C1 segment of cervical spinal cord (tissue), 14 donors: Measurements from ENCODE around the gene FGF18.
A peak's percentile ranks its signal among the peaks of the same experiment; 100 is the strongest.

Source experiments
- DNase-seq, 14 donors: peaks; one replicate each; lab custom pipeline; 2025; lab: John Stamatoyannopoulos, UW

Gene FGF18

DNA sequence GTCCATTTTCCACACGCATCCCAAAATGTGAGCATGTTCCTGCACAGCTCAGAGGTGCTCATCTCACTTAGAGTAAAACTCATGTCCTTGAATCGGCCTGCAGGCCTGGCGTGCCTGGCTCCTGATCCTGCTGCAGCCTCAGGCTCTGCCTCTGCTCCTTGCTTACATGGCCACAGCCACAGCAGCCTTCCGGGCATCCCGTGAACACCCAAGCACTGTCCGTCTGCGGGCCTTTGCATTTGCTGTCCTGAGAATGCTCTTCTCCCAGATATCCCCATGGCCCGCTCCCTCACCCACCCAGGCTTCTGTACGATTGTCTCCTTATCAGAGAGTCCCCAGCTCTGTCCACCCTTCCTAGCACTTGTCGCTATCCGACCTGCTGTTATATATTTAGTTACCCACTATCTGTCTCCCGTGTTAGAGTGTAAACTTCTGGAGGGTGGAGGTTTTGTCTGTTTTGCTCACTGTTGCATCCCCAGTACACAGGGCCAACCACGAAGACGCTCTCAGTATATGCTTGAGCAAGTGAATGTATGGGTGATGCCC is 21.9 kb downstream of the FGF18 start:
- no peak for DNase-seq

- DNase-seq = no peak
These were observed 23.0 kb downstream of the FGF18 start for GRCh38 chr5:171442287-171443042.

GRCh38 chr5:171444582-171444981 is 25.1 kb downstream of the FGF18 start:
- DNase-seq = no peak

GRCh38 chr5:171445644-171446516 is 26.4 kb downstream of the FGF18 start:
- DNase-seq = no peak

DNA sequence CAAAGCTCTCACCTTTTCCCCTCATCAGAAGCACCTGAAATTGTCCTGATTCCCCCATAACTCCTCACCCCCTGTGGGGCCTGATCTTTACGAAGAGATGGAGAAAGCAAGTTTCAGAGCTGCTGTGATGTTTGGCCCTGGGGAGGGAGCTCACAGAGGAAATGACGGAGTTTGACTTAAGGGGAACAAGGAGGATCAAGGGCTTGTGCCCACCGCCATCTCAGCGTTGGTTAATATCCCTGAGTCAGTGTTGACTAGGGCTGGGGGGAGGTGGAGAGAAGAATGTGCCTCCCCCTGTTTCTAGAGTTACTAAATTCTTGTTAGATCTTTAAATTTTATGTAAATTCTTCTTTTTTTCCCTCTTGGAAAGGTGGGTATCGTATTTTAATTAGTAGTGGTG is 27.8 kb downstream of the FGF18 start:
- DNase-seq = no peak

- no peak for DNase-seq
These were observed 30.0 kb downstream of the FGF18 start for GRCh38 chr5:171449426-171449825.

DNA sequence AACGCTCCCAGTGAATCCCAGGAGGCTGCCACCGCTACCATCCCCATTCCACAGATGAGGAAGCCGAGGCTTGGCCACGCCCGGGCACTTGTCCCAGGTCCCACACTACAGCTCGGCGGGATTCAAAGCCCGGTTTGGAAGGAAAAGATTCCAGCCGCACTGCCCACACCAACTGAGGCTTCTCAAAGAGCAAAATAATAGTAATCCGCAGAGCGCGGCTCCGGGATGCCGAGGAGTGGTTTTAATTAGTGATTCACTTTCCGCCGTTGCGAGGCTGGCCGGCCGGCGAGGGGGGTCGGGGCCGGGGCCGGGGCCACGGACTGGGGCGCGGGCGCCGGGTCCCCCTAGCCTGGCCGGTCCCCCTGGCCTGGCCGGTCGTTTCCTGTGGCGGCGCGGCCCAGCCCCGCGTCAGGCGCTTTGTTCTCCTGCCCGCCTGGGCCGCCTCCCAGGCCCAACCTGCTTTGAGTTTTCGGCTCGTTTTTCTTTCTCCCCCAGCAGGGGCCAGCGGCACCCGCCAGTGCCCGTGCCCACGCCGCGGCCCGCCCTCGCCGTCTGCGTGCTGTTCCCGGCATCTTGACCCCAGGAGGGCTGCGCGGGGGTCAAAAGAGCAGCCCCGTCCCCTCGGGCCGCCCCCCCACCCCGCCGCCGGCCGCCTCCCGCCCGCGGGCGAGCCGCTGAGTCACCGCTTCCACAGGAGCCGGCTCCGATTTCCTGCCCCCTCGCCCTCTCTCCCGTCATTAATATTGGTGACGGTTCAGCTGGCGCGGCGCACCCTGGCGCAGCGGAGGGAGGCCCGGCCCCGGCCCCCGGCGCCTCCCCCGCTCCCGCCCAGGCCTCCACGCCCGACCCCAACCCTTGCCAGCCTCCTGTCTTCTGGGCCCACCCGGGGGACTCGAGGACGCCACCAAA is 31.2 kb downstream of the FGF18 start:
- peak in 3 of 14 donors; percentile 4 to 51 (median 20) for DNase-seq

DNA sequence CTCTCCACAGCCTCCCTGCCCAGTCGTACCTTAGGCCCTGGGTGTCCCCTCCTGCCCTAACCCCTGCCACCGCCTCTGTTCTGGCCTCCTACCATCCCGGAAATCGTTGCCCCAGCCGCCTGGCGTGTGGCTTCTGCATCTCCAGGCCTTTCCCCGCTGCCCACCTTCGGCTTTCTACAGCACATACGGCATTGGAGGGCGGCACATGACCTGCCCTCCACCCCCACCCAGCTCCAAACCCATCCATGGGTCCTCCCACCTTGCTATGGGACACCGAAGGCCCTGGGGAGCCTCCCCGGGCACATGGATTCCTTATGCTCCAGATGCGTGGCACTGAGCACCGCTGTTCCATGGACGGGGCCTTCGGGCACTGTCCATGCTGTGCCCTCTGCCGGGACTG is 32.0 kb downstream of the FGF18 start:
- no peak for DNase-seq

GRCh38 chr5:171453056-171453725 is 33.7 kb downstream of the FGF18 start:
- no peak for DNase-seq

DNA sequence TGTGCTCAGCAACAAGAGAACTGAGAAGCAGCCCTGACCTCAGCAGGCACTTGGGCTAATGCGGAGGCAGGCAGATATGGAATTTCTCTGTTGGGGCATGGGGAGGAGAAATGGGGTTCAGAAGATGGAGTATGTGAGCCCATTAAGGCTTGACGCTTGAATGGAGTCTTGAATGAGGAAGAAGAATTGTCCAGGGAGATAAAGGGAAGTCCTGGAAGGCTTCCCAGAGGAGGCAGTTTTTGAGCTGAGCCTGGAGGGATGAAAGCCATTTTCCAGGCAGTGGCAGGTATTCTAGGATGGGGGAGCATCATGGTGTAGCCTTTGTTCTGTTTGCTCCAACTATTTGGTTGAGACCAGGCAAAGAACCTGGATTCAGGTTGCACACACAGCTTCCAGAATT is 34.5 kb downstream of the FGF18 start:
- no peak for DNase-seq

- no peak for DNase-seq
These were observed 35.1 kb downstream of the FGF18 start for GRCh38 chr5:171454549-171454948.

GRCh38 chr5:171455522-171455921 is 36.1 kb downstream of the FGF18 start:
- no peak for DNase-seq

DNA sequence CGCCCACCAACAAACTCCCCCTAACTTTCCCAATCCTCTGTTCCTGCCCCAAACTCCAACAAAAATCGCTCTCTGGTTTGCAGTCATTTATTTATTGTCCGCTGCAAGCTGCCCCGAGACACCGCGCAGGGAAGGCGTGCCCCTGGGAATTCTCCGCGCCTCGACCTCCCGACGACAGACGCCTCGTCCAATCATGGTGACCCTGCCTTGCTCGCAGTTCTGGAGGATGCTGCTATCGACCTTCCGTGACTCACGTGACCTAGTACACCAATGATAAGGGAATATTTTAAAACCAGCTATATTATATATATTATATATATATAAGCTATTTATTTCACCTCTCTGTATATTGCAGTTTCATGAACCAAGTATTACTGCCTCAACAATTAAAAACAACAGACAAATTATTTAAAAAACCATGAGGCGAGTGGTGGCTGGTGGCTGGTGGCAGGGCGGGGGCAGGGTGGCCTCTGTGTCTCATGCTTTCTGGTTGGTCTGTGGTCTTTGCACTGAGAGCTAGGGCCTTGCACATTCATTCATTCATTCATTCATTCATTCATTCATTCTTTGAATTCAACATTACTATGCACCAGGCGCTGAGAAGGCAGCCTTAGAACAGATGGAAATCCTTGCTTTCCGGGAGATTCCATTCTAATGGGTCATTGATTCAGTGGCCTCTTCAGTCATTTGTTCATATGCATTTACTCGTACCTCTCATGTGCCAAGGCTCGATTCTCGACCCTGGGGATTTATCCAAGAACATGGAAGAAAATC is 37.9 kb downstream of the FGF18 start:
- DNase-seq = no peak

DNA sequence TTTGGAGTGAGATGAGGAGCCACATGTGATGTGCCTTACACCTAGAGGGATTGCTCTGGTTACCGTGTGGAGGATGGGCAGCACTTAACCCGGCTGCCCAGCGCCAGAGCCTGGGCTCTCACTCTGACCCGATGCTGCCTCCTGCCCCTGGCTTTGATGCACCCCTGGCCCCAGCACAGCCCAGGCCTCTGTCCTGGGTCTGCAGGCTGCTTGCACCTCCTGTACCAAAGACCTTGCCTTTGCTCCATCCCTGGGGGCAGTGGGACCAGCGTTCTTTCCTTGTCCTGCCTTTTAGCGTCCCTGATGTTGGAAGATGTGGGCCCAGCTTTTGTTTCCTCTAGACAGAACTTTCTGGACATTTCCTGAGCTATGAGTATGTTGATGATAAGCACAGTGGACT is 40.4 kb downstream of the FGF18 start:
- DNase-seq = no peak

- no peak for DNase-seq
These were observed 42.9 kb downstream of the FGF18 start for GRCh38 chr5:171462136-171462927.

- no peak for DNase-seq
These were observed 43.7 kb downstream of the FGF18 start for GRCh38 chr5:171462928-171463861.

DNA sequence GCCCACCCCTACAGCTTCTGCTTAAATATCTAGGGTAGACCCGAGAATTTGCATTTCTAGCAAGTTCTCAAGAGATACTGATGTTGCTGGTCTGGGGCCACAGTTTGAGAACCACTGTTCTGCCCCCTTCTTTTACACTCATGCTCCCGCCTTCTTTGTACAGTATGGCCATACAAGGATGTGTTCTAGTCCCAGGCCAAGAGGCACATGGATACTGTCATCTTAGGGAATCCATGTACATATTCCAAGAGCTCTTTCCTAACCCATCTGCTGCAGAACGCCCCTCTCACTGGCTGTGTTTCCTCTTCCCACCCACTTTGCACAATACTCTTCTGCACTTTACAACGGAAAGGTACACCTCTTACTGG is 44.4 kb downstream of the FGF18 start:
- no peak for DNase-seq

DNA sequence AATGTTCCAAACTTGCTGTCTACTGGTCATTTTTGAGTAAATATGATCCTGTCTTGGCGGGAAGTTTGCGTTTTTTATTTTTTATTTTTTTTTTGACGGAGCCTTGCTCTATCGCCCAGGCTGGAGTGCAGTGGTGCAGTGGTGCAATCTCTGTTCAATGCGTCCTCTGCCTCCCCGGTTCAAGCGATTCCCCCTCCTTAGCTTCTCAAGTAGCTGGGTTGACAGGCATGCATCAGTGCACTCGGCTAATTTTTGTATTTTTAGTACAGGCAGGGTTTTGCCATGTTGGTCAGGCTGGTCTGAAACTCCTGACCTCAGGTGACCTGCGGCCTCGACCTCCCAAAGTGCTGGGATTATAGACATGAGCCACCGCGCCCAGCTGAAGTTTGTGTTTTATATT is 45.4 kb downstream of the FGF18 start:
- DNase-seq = no peak
